Activated CD4-positive, alpha-beta T cell treated with anti-CD3 and anti-CD28 coated beads for 24 hours (primary cell): ENCODE measurements around the gene TFR2.

Experiments
- DNase-seq, 2 donors: peaks; one replicate each; pipeline ENCODE4 v3.0.0-alpha.2; 2020; ENCODE audit warnings: low read depth in 2 of 2

TFR2 gene

DNA sequence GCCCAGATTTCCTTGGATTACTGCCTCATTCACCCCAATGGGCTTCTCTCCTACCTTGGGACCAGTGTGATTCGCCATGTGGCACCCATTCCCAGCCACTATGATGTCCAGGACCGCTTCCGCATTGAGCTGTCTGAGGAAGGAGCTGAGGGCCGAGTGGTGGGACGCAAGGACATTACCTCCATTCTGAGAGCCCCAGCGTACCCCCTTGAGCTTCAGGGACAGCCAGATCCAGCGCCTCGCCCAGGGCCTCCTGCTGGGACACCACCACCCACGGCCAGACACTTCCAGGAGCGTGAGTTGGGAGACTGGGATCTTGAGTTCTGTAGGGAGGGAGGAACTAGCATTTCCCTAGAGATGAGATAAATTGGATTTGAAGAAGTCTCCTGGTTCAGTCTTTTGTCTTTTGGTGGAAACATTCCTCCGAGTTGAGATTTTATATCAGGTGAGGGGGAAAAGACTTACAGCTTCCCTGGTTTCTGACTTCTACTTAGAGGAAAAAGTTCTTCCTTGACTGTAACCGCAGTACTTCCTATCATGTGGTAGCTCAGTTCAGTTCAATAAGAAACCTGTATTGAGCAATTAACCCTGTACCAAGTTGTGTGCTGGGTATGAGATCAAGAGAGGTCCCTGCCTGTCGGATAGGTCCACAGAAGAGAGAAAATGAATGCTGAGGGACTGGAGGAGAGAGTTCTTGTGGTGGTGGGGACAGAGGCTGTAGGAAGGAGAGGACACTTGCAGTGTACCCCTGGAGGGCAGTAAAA is 27.8 kb downstream of the TFR2 start:
- no peak for DNase-seq

DNA sequence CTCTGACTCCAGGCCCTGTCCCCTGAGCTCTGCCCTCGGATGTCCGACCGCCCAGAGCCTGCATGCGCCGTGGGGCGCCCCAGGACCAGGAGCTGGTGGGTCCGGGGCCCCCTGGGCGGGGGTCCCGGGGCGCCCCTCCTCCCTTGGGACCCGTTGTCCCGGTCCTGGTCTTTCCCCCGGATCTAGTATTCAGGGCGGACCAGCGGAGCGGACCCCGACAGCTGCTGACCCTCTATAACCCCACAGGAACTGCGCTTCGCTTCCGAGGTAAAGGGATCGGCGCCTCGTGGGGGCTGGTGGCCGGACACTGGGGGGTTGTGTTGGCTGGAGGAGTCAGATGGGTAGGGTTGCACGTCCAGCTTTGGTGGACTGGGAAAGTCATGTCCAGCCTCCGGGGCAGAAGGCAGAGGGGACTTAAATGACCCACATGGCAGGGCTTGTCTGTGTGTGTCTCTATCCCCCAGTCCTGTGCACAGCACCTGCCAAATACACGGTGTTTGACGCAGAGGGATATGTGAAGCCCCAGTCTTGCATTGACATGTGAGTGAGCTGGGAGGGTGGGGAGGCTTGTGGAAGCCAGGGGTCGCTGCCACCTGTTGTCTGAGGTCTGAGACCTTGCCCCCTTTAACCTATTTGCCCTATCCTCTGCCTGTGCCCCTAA is 28.5 kb downstream of the TFR2 start:
- no peak for DNase-seq

DNA sequence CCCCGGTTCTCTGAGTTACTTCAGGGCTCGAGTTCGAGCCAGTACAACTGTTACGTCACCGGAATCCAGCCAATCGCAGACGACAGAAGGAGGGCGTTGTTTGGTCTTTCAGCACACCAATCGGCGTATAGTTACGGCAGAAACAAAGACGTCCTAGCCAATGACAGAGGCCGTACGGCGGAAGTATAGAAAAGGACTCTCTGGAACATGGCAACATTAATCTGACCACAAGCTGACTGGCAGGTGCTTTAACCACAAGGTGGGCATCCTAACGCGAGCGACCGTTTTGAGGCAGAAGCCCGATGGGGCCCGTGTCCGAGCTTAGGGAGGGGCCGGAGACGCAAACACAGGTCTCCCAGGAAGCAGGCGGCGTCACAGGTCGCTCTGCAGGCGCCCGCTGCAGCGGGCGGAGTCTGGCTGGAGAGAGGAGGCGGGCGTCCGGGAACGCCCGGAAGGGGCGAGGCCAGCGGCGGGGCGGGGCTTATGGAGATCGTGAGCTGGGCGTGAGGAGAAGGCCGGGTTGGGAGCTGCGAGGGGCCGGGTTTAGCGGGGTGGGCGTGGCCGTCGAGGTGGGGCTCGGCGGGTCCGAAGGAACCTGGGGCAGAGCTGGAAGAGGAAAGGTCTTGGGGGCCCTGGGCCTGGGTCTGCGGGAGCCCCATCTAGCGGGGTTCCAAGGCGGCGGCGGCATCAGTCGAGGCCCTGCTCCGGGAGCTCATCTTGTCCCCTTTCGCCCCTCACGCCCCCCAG is 29.2 kb downstream of the TFR2 start, which contains the start of gene MOSPD3:
Gene MOSPD3 (plus strand): TSS at position 558 of the 747 bp plus-strand sequence. CDS start 252 bp downstream, outside the sequence.
- peak; percentile 97 to 98 for DNase-seq

- no peak for DNase-seq
Observed at GRCh38 chr7:100609958-100610357, 31.4 kb downstream of the TFR2 start.

DNA sequence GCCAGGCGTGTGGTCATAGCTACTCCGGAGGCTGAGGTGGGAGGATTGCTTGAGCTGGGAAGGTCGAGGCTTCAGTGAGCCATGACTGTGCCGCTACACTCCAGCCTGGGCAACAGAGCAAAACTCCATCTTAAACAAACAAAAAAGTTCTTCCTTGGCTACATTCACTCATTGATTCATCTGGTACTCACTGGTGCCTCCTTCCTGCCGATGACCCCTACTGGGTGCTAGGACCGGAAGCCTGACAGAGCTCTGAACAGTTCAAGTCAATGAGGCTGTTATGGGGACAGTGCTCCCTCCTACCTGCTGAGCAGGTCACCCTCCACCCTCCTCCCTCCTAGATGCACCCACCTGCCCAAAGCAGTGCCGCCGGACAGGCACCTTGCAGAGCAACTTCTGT is 34.2 kb downstream of the TFR2 start:
- DNase-seq: no peak

- no peak for DNase-seq
Observed at GRCh38 chr7:100606313-100606712, 35.0 kb downstream of the TFR2 start.

DNA sequence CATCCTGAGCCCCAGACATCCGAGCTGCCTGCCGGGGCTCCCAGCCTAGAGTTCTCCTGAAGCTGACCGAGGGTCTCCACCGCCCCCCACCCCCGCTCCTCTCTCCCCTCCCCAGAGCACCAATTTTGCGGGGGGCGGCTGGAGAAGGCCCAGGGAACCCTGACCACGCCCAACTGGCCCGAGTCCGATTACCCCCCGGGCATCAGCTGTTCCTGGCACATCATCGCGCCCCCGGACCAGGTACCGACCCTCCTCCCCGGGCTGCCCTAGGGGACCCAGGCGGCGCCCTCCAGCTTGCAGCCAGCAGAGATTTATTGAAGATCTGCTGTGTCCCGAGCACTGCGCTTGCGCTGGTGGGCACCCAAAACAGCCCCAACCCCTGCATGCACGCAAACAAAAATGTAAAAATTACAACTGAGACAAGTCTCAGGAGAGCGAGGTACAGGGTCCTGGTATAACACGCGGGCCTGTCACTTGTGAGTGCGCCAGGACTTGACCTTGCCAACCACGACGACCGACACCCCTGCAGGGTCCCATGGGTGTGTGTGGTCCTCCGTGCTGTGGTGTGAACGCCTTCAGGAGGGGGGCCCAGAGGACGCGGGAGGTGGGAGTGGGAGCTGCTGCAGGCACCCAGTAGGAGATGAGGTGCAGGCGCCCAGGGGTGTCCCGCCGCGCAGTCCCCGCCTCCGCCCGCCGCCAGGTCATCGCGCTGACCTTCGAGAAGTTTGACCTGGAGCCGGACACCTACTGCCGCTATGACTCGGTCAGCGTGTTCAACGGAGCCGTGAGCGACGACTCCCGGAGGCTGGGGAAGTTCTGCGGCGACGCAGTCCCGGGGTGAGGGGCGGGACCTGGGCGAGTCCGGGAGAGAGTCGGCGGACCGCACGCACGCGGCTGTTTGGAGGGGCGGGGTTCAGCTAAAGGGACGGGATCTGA is 36.1 kb downstream of the TFR2 start:
- no peak for DNase-seq

DNA sequence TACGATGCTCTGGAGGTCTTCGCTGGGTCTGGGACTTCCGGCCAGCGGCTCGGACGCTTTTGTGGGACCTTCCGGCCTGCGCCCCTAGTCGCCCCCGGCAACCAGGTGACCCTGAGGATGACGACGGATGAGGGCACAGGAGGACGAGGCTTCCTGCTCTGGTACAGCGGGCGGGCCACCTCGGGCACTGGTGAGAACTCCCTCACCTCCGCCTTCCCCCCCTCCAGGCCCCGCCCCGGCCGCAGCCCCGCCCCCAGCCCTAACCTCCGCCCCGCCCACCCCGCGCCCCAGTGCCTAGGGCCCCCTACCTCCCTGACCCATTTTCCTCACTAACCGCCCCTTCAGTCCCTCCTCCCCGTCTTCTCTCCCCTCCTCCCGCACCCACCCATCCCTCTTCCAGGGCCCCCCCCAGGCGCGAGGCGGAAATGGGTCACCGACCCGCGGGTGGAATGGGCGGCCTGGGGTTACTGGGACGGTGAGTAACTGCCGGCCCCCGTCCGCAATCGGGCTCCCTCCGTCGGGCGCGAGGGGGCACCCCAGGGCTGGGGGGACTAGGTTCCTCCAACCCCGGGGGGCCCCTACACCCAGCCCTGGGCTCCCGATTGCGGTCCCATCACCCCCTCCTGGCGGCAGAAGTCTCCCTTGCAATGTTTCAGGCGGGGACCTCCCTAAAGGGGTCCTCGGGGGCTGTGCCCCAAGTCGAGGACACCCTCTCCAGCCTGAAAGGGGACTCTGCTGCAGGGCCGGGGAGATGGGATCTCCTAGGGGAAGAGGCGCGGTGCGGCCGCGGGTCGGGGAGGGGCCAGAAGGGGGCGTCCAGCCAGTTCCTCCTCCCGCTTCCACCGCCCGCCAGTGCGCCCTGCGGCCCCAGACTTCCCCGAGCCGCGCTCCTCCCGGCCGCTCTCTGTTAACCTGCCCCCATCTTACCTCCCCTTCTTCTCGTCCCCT is 37.0 kb downstream of the TFR2 start:
- DNase-seq: peak in 1 of 2 donors; percentile 62

DNA sequence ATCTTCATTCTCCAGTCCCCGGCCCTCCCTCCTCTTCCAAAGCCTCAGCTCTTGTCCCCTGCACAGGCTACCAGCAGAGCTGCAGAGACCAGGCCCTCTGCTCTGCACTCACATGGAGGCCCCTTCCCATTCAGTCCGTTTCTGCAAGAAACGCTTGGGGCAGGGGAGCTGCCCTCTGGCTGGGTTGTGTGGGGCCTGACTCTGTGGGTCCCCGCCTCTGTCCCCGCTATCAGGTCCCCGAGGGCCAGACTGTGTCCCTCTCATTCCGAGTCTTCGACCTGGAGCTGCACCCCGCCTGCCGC is 37.7 kb downstream of the TFR2 start:
- no peak for DNase-seq

DNA sequence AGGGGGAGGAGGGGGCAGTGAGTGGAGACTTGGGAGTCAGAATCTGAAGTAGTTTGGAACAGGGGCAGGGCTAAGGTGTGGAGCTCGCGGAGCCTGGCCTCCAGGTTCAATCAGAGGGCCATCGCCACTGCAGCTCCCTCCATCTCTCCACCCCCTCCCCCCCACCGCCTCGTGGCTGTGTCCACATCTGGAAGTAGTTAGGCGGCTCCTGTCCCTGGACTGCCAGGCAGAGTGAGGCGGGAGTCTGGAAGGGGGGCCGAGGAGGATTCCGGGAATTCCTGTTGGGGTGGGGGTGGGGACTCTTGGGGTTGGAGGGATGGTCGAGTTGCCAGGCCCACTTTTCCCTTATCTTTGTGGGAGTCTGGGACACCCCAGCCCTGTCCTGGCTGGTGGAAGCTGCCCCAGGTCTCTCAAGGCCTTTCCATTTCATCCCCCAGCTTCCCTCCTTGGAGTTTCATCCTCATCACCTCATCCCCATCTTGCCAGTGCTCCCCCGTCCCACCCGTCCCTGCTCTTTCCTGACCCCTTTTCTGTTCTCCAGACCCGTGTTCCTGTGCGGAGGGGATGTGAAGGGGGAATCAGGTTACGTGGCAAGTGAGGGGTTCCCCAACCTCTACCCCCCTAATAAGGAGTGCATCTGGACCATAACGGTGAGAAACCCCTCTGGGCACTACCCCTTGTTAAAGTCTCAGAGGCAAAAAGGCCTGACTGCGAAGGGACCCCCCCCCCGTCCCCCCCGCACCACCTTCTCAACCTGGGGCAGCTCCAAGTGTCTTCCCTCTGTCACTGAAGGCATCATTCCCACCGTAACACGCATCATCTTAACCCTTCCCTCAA is 38.2 kb downstream of the TFR2 start:
- DNase-seq: no peak

DNA sequence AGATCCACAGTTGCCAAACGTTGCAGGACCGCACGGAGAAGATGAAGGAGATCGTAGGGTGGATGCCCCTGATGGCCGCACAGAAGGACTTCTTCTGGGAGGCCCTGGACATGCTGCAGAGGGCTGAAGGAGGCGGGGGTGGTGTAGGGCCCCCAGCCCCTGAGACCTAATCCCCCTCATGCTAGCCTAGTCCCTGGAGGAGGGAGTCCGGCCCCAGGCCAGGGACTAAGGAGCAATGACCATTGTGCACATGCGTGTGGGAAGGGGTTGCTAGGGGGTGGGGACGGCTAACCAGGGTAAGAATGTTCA is 40.7 kb downstream of the TFR2 start:
- DNase-seq: no peak

GRCh38 chr7:100599911-100600729 is 41.2 kb downstream of the TFR2 start:
- DNase-seq: no peak

- no peak for DNase-seq
Observed at GRCh38 chr7:100598425-100598824, 42.9 kb downstream of the TFR2 start.

DNA sequence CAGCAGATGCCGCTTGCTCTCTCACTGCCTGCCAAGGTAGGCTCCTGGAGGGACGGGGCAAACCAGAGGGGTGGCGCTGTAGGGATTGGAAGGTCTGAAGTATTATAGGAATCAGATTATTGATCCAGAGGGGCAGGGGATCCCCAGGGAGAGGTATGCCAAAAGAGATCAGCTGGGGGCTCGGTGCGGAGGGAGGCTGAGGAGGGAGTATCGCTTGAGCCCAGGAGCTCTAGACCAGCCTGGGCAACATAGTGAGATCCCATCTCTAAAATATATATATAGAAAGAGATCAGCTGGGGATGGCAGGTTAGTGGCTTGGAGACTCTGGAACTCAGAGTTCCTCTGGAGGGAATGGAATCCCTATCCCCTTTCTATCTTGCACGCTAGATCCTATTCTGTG is 46.2 kb downstream of the TFR2 start:
- DNase-seq: no peak

DNA sequence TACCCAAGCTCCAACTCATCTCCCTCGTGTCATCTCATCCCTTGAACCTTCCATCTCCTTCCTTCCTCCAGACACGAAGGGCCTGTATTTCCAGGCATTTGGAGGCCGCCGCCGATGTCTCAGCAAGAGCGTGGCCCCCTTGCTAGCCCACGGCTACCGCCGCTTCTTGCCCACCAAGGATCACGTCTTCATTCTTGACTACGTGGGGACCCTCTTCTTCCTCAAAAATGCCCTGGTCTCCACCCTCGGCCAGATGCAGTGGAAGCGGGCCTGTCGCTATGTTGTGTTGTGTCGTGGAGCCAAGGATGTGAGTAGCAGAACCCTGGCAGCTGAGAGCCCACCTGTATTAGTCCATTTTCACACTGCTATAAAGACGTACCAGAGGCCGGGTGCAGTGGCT is 49.8 kb downstream of the TFR2 start:
- DNase-seq: no peak

GRCh38 chr7:100590077-100590737 is 51.1 kb downstream of the TFR2 start:
- no peak for DNase-seq

DNA sequence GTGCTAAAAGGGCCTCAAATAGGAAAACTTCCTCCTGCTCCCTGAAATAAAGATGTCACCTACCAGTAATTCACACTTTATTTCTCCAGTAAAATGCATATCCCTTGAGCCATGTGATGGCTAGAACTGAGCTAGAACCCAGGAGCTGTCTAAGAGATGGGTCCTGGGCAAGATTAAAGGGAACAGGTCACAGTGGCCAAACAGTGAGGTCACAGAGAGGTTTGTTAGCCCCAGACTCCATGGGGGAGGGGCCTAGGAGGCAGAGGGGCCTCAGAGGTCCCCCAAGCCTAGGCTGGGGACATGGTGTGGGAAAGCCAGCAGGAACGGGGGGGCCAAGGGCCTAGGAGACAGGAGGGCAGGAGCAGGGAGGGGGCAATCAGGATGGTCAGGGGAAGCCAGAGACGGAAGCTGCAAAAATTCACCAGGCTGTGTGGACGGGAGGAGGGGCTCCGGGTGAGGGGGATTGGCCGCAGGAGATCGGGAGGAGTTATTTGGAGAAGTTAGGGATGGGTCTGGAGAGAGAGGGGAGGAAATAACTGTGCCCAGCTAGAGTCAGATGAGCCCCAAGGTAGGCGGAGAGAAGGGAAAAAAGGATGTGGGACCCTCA is 51.9 kb downstream of the TFR2 start:
- DNase-seq: no peak

DNA sequence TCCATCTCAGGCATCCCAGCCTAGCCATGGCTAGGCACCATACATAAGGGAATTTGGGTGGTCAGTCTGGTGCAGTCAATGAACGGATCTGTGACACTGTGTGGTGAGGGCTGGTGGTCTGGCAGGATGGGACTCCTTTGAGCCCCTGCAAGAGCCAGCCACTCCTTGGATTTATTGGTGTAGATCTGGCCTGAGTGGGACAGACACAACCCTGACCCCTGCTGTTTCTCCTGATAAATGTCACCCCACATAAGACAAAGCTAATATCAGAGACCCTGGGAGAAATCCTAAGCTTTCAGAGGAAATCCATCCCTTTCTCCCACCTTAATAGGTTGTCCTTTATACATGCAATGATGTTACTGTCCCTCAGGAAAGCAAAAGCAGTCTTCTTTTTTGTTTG is 52.9 kb downstream of the TFR2 start:
- DNase-seq: no peak
